Stimulated activated CD8-positive, alpha-beta memory T cell treated with anti-CD3 and anti-CD28 coated beads, Interleukin-12 subunit alpha, Interleukin-12 subunit beta, amount 100 ng/mL, for 1 hour (primary cell): ENCODE results near the gene OGFOD3.
"Not testable (repeated sequence)": the region's sequence is repeated elsewhere in the genome, so short reads cannot be mapped to it uniquely, and the experiment has no call there.

Experiments used
- DNase-seq: peaks from one replicate; pipeline ENCODE4 v3.0.0-alpha.2; 2020; ENCODE audit warnings: low read depth

The OGFOD3 gene

GRCh38 chr17:82351713-82352488 is 66.5 kb downstream of the OGFOD3 start:
- peak; percentile 74 for DNase-seq

GRCh38 chr17:82351254-82351712 is 67.1 kb downstream of the OGFOD3 start:
- DNase-seq, result no peak

GRCh38 chr17:82350182-82351030 is 68.0 kb downstream of the OGFOD3 start:
- DNase-seq, result no peak

DNA sequence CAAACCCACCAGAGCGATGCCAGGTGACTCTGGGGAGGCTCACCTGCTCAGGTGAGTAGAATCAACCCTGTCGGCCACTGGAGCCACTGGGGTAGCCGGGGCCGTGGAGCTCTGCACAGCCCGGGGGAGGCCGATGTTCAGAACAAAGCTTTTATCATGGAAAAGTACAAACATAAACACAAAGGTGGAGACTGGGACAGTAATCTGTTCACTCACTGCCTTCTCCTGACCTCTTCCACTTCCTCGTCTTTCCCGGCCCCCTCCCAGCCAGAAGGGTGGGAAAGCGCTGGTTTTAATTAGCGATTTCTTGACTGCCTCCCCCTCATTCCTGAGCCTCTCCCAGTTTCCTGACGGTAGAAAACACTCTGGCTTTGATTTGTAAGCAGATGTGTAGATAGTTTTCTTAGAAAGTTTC is 69.1 kb downstream of the OGFOD3 start:
- DNase-seq, result no peak

GRCh38 chr17:82348866-82349265 is 69.5 kb downstream of the OGFOD3 start:
- DNase-seq, result no peak

GRCh38 chr17:82348434-82348833 is 70.0 kb downstream of the OGFOD3 start:
- no peak for DNase-seq

DNA sequence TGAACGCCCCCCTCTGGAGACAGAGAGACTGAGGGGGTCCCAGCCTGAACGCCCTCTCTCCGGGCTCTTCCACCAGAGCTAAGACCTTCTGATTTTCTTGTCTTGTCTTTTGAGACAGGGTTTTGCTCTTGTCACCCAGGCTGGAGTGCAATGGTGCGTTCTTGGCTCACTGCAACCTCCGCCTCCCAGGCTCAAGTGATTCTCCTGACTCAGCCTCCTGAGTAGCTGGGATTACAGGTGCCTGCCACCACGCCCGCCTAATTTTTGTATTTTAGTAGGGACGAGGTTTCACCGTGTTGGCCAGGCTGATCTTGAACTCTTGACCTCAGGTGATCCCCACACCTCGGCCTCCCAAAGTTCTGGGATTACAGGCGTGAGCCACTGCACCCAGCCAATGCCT is 70.4 kb downstream of the OGFOD3 start:
- DNase-seq, result not testable (repeated sequence)

GRCh38 chr17:82346342-82347300 is 71.8 kb downstream of the OGFOD3 start:
- DNase-seq, result no peak

DNA sequence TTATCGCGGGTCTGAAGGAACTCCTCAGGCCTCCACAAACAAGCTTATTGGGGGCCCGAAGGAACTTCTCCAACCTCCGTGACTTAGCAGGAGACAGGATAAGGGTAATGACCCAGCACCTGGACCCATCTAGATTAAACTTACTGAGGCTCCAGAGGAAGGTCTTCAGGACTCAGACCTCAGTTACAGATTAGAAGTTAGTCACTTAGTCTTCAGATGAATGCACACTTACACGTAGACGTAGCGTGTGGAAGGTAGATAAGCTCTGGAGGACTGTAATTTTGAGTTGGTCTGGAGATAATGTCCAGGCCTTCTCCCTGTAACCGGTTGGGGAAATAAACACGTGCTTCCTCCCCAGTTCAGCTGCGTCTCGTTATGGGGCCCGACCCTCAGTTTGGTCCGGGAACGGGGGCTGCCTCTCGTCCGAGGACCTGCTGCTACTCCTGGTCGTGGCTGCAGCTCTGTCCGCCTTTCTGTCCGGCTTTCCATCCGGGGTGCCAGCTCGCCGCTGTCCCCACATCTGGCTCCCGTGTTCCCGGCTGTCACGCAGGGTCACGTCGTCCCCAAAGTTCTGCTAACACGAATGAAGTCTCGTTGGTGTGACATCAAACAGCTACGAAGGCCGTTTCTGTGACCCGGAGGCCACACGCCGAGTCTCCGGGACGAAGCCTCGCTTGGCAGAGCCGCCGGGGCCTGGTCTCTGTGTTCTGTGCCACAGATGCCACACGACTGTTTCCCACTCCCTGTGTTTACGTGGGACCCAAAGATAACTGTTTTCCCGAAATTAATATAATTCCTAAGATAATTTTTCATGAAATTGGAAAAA is 73.0 kb downstream of the OGFOD3 start:
- no peak for DNase-seq

GRCh38 chr17:82344175-82344907 is 74.0 kb downstream of the OGFOD3 start:
- no peak for DNase-seq

- no peak for DNase-seq
These were observed 74.8 kb downstream of the OGFOD3 start for GRCh38 chr17:82343560-82343959.

DNA sequence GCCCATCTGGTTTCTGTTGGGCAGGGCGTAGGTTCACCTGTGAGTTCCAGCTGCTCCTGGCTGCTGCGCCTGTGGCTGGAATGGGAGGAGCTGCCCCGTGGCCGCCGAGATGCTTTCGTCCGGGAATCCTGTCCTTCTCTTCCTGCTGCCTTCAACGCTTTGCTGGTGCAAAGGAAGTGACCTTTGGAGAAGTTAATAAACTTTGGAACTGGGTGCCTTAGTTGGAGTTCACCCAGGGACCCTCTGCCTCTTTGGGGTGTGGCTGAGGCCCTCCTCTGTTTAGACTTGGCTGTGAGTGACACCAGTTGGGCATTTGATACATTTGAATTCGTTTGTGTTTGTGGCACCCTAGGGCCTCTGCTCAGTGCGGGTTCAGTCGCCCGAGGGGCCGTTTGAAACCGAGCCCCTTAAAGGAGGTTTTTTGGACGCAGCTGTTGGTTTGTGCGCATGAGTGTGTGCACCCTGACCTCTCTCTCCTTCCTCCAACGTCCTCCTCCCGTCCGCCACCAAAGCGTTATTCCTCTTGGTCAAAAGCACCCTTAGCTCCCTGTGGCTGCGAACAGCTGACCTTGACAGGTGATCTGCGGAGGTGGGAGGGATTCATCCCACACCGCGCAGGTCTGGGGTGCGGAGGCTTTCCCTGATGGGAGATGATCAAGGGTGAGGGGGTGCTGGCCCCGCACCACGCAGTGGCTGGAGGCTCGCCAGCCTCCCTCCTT is 75.9 kb downstream of the OGFOD3 start:
- DNase-seq, result no peak

DNA sequence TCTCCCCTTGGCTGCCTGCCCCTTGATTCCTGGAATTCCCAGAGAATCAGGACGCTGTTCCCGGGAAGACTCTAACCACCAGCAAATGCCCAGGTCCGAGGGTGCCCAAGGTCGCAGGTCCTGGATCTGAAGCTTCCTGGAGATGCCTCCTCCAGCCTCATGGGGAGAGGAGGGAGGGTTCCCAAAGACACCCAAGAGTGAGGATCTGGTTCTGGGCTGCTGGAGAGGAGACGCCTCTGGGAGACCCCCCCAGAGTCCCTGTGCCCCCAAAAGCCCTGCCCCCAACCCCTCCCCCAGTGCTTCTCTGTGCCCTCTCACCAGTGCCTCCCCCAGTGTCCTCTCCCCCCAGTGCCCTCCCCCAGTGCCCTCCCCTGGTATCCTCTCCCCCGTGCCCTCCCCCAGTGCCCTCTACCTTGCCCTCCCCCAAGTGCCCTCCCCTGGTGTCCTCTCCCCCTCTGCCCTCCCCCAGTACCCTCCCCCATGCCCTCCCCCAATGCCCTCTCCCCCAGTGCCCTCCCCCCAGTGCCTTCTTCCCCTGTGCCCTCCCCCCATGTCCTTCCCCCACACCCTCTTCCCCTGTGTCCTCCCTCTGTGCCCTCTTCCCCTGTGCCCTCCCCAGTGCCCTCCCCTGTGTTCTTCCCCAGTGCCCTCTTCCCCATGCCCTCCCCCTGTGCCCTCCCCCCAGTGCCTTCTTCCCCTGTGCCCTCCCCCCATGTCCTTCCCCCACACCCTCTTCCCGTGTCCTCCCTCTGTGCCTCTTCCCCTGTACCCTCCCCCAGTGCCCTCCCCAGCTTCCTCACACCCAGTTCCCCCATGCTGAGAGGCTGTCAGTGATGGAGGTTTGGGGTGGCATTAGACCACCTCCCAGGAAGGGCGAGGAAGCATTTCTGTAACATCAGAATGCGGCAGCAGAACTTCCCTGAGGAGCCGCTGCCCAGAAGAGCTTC is 78.5 kb downstream of the OGFOD3 start:
- DNase-seq, result no peak
